Measurements from ENCODE around the gene SCFD2. TPM values are rescaled to one million over a fixed set of nuclear protein-coding genes. Genes with fewer than 3 reads are reported as not detected.

Gene SCFD2
- total and polyA plus RNA-seq, 2 donors (not counting 3 experiments of a cell fraction or from before 2014, with no cell fraction given) = 12.3 to 22.8 TPM

DNA sequence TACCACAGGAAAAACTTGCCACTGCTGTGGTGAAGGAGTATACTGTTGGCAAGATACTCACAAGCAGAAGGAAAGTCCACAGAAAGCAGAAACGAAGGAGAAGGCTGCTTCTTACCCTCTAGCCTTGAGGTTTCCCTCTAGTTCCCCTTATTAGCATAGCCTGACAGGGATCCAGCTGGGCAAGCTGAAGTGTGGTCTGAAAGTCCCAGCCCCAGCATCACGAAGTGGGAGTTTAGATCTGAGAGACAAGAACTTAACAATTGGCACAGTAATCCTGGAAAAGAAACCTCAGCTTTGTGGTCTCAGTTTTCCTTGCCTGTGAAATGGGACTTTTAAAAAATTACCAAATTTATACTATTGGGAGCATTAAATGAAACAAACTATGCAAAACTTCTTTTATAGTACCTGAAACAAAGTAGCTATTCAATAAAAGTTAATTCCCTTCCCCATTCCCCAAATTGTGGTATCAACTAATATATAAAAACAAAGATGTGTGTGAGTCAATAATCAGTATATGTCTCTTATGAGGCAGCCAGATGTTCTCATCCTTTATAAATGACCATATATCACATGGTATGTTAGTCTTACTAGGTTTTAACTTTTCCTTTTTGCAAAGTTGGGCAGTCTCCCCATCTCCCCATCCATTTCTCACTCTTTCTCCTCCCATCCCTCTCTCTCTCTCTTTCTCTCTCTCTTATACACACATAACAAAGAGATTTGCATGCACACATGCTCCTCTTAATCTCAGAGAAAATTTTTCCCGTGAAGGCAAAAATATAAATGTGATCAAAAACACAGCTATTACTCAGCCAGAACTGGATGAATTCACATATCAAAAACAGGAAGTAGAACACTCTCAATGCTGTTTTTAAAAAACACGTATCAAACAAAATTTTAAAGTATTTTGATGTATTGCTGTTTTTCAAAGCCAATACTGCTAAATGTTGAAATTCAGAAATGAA is 57.8 kb downstream of the SCFD2 start:
- no peak overlapping the region for H3K9ac ChIP-seq (replicated peaks; ENCODE audit: extremely low read depth, insufficient read depth, low read length)
- BruUV-seq (replicated peaks) = no TSS peak
- no peaks in the 10 kb centered on the region for H3K27me3 ChIP-seq (ENCODE audit: control insufficient read depth in 2 of 2, insufficient read depth in 2 of 2, low read length in 2 of 2)
- no peaks in the 10 kb centered on the region for H3K9me1 ChIP-seq (replicated peaks; ENCODE audit: control insufficient read depth, extremely low read depth, insufficient read depth, low read length)
- CTCF ChIA-PET = interaction anchor here (0.8 to 3.0 kb wide), 3 partner anchors 12 to 926 kb away, joined by 3 to 8 read pairs (median 4); no protein-coding TSS in a partner anchor
- no peaks in the 10 kb centered on the region for H3K36me3 ChIP-seq (ENCODE audit: control insufficient read depth in 2 of 2, extremely low read depth in 1 of 2, insufficient read depth in 2 of 2, low read length in 2 of 2)
- no peaks in the 10 kb centered on the region for H3K79me2 ChIP-seq (ENCODE audit: control insufficient read depth, insufficient read depth, low read length)
- intact Hi-C loops (cut with micrococcal nuclease) = no loop called here
- H2AFZ ChIP-seq (ENCODE audit: low read depth, low read length) = no peak overlapping the region
- H3K4me1 ChIP-seq (ENCODE audit: control insufficient read depth, extremely low read depth, insufficient read depth, low read length) = peaks cover 8% of the 10 kb centered on the region
- POLR2A ChIA-PET = no interaction called here
- H3K27ac ChIP-seq (ENCODE audit: insufficient read depth, low read depth, low read length) = no peak overlapping the region
- H3K9me3 ChIP-seq (replicated peaks; ENCODE audit: control insufficient read depth, insufficient read depth, low read length) = no peaks in the 10 kb centered on the region
- FAIRE-seq (no peak), DNase-seq (ENCODE audit: low read depth, low spot score) (peak; percentile 12)
- H3K4me2 ChIP-seq (ENCODE audit: insufficient read depth, low read length) = no peak overlapping the region
- H4K20me1 ChIP-seq (replicated peaks; ENCODE audit: control insufficient read depth, extremely low read depth, insufficient read depth, low read length) = no peaks in the 10 kb centered on the region
- no peak overlapping the region for H3K4me3 ChIP-seq (replicated peaks in 1 of 3; ENCODE audit: insufficient read depth in 1 of 3, low read depth in 1 of 3, low read length in 3 of 3)
- dilution Hi-C loops (cut with MboI; ENCODE audit: extremely low pct_ligation_motif_present, low sequenced_read_pairs) = no loop called here
- TF ChIP-seq CTCF (IDR thresholded peaks at IDR 0.05; ENCODE audit: extremely low read depth in 1 of 2, insufficient read depth in 1 of 2, low read depth in 1 of 2, low read length in 2 of 2) = no peak
- TF ChIP-seq MYC (IDR thresholded peaks at IDR 0.05; ENCODE audit: low read depth, low read length) = no peak
- no peak for TF ChIP-seq GATA2 (IDR thresholded peaks at IDR 0.05; ENCODE audit: insufficient read depth, insufficient read length, low read depth, low read length)
- TF ChIP-seq, protein P1, sequence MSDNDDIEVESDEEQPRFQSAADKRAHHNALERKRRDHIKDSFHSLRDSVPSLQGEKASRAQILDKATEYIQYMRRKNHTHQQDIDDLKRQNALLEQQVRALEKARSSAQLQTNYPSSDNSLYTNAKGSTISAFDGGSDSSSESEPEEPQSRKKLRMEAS (IDR thresholded peaks at IDR 0.05; ENCODE audit: insufficient read depth, insufficient read length) = no peak
- no peak for TF ChIP-seq POLR2AphosphoS5 (IDR thresholded peaks at IDR 0.05; ENCODE audit: insufficient read depth, low read depth, low read length)
- no peak for TF ChIP-seq FOS (IDR thresholded peaks at IDR 0.05; ENCODE audit: borderline replicate concordance, insufficient read depth, low read length)
- TF ChIP-seq EZH2 (IDR thresholded peaks at IDR 0.05; ENCODE audit: borderline replicate concordance, low read depth, low read length, severe bottlenecking) = no peak
- TF ChIP-seq JUN (IDR thresholded peaks at IDR 0.05; ENCODE audit: borderline replicate concordance, insufficient read depth, insufficient read length, low read depth) = no peak
- TF ChIP-seq POLR2A (IDR thresholded peaks at IDR 0.05; ENCODE audit: low read depth, low read length) = no peak
